ENCODE data around the gene MEIOB.
"Not testable (repeated sequence)": the region's sequence is repeated elsewhere in the genome, so short reads cannot be mapped to it uniquely, and the experiment has no call there.

MEIOB gene

DNA sequence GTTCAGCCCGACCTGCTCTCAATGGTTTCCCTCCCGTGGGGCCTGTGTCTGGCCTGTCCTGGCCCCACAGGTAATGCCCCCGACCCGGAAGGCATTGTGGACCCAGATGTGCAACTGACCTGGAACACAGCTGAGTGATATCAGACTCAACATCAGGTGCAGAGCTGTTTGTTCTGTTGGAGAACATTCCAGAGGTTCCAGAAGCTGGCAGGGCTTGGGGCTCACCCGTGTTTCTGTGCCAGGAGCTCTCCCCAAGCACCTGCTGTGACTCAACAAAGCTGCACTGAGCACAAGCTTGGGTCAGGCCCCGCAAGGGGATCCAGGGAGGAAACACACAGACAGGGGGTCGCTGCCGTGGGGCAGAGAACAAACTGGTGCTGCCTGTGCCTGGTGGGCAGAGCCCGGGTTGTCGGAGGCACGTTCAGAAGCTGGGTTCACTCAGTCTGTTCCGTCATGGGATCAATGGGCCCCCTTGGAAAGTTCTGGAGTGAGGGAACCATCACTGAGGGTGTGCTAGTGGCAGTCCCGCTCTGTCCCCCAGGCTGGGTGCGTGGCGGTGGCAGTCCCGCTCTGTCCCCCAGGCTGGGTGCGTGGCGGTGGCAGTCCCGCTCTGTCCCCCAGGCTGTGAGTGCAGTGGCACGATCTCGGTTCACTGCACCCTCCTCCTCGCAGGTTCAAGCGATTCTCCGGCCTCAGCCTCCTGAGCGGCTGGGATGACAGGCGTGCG lies 24.1 kb upstream of the MEIOB start:
- no peaks in the 10 kb centered on the region for H3K4me1 ChIP-seq (ENCODE audit: control insufficient read depth, insufficient read depth, low read length, unreplicated experiment)
- no peak overlapping the region for H3K4me3 ChIP-seq (ENCODE audit: low read depth, low read length)
- no peaks in the 10 kb centered on the region for H3K79me2 ChIP-seq (ENCODE audit: control insufficient read depth, insufficient read depth, low read length, unreplicated experiment)
- peaks cover 26% of the 10 kb centered on the region for H3K27me3 ChIP-seq (ENCODE audit: insufficient read depth, low read length)
- no peak overlapping the region for H2AFZ ChIP-seq (ENCODE audit: low read length, unreplicated experiment)
- no peak overlapping the region for H3K27ac ChIP-seq (ENCODE audit: low read depth, low read length)
- no peaks in the 10 kb centered on the region for H3K36me3 ChIP-seq (ENCODE audit: insufficient read depth, low read length)

- no peaks in the 10 kb centered on the region for H3K4me1 ChIP-seq (ENCODE audit: control insufficient read depth, insufficient read depth, low read length, unreplicated experiment)
- no peak overlapping the region for H3K27ac ChIP-seq (ENCODE audit: low read depth, low read length)
- no peak overlapping the region for H3K4me3 ChIP-seq (ENCODE audit: low read depth, low read length)
- no peaks in the 10 kb centered on the region for H3K36me3 ChIP-seq (ENCODE audit: insufficient read depth, low read length)
- H3K27me3 ChIP-seq (ENCODE audit: insufficient read depth, low read length), result peaks cover 30% of the 10 kb centered on the region
- no peaks in the 10 kb centered on the region for H3K79me2 ChIP-seq (ENCODE audit: control insufficient read depth, insufficient read depth, low read length, unreplicated experiment)
- no peak overlapping the region for H2AFZ ChIP-seq (ENCODE audit: low read length, unreplicated experiment)
These were observed 23.1 kb upstream of the MEIOB start for GRCh38 chr16:1895068-1895467.

- Histone ChIP-seq H3K27me3 (ENCODE audit: insufficient read depth, low read length) (peaks cover 41% of the 10 kb centered on the region), H3K4me1 (ENCODE audit: control insufficient read depth, insufficient read depth, low read length, unreplicated experiment) (no peaks in the 10 kb centered on the region), H3K27ac (ENCODE audit: low read depth, low read length) (no peak overlapping the region), H3K79me2 (ENCODE audit: control insufficient read depth, insufficient read depth, low read length, unreplicated experiment) (no peaks in the 10 kb centered on the region), H3K36me3 (ENCODE audit: insufficient read depth, low read length) (no peaks in the 10 kb centered on the region), H2AFZ (ENCODE audit: low read length, unreplicated experiment) (no peak overlapping the region), H3K4me3 (ENCODE audit: low read depth, low read length) (no peak overlapping the region)
These were observed 18.7 kb upstream of the MEIOB start for GRCh38 chr16:1890708-1891050.

GRCh38 chr16:1890024-1890707 lies 18.2 kb upstream of the MEIOB start:
- Histone ChIP-seq H3K27me3 (ENCODE audit: insufficient read depth, low read length) (peaks cover 41% of the 10 kb centered on the region), H3K79me2 (ENCODE audit: control insufficient read depth, insufficient read depth, low read length, unreplicated experiment) (no peaks in the 10 kb centered on the region), H2AFZ (ENCODE audit: low read length, unreplicated experiment) (no peak overlapping the region), H3K27ac (ENCODE audit: low read depth, low read length) (no peak overlapping the region), H3K4me3 (ENCODE audit: low read depth, low read length) (no peak overlapping the region), H3K4me1 (ENCODE audit: control insufficient read depth, insufficient read depth, low read length, unreplicated experiment) (no peaks in the 10 kb centered on the region), H3K36me3 (ENCODE audit: insufficient read depth, low read length) (no peaks in the 10 kb centered on the region)

DNA sequence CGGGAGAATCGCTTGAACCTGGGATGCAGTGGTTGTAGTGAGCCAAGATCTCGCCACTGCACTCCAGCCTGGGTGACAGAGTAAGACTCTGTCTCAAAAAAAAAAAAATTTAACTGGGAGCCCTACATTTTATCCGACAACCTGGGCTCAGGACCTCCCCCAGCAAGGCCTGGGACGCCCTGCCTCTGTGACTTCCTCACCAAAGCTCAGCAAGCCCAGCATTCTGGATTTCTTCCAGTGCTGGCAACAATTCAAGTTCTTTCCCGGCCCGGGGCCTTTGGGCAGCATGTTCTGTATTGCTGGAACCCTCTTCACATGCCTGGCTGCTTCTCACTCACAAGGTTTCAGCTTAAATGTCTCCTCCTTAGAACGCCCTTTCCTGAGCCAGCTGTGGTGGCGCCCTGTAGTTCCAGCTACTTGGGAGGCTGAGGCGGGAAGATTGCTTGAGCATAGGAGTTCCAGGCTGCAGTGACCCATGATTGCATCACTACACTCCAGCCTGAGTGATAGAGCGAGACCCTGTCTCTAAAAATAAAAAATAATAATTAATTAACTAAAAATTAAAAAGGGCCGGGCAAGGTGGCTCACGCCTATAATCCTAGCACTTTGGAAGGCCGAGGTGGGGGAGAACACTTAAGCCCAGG lies 15.9 kb upstream of the MEIOB start:
- Histone ChIP-seq H3K79me2 (ENCODE audit: control insufficient read depth, insufficient read depth, low read length, unreplicated experiment) (no peaks in the 10 kb centered on the region), H3K27ac (ENCODE audit: low read depth, low read length) (no peak overlapping the region), H2AFZ (ENCODE audit: low read length, unreplicated experiment) (no peak overlapping the region), H3K4me3 (ENCODE audit: low read depth, low read length) (no peak overlapping the region), H3K4me1 (ENCODE audit: control insufficient read depth, insufficient read depth, low read length, unreplicated experiment) (no peaks in the 10 kb centered on the region), H3K27me3 (ENCODE audit: insufficient read depth, low read length) (peaks cover 34% of the 10 kb centered on the region), H3K36me3 (ENCODE audit: insufficient read depth, low read length) (no peaks in the 10 kb centered on the region)

DNA sequence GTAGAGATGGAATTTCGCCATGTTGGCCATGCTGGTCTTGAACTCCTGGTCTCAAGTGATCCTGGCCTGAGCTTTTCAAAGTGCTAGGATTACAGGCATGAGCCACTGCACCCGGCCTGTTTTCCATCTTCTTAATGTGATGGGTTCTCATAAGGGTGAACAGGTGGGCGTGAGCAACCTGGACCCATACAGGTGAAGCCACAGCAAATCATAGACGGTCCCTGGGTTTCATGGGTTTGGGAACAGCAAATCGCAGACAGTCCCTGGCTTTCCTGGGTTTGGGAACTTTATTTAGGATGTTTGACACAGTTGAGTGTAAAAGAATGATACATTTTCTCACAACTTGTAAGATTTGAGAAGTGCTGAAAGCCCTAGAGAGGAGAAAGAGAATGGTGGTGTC lies 12.9 kb upstream of the MEIOB start:
- Histone ChIP-seq H3K36me3 (ENCODE audit: insufficient read depth, low read length) (no peaks in the 10 kb centered on the region), H2AFZ (ENCODE audit: low read length, unreplicated experiment) (no peak overlapping the region), H3K4me1 (ENCODE audit: control insufficient read depth, insufficient read depth, low read length, unreplicated experiment) (no peaks in the 10 kb centered on the region), H3K79me2 (ENCODE audit: control insufficient read depth, insufficient read depth, low read length, unreplicated experiment) (no peaks in the 10 kb centered on the region), H3K4me3 (ENCODE audit: low read depth, low read length) (no peak overlapping the region), H3K27me3 (ENCODE audit: insufficient read depth, low read length) (peaks cover 10% of the 10 kb centered on the region), H3K27ac (ENCODE audit: low read depth, low read length) (no peak overlapping the region)

- no peaks in the 10 kb centered on the region for H3K36me3 ChIP-seq (ENCODE audit: insufficient read depth, low read length)
- H3K27ac ChIP-seq (ENCODE audit: low read depth, low read length), result no peak overlapping the region
- H3K4me1 ChIP-seq (ENCODE audit: control insufficient read depth, insufficient read depth, low read length, unreplicated experiment), result no peaks in the 10 kb centered on the region
- H3K27me3 ChIP-seq (ENCODE audit: insufficient read depth, low read length), result peaks cover 9% of the 10 kb centered on the region; the same call in 1 of the 2 replicates
- H3K79me2 ChIP-seq (ENCODE audit: control insufficient read depth, insufficient read depth, low read length, unreplicated experiment), result no peaks in the 10 kb centered on the region
- no peak overlapping the region for H2AFZ ChIP-seq (ENCODE audit: low read length, unreplicated experiment)
- no peak overlapping the region for H3K4me3 ChIP-seq (ENCODE audit: low read depth, low read length)
These were observed 12.3 kb upstream of the MEIOB start for GRCh38 chr16:1884155-1884760.

DNA sequence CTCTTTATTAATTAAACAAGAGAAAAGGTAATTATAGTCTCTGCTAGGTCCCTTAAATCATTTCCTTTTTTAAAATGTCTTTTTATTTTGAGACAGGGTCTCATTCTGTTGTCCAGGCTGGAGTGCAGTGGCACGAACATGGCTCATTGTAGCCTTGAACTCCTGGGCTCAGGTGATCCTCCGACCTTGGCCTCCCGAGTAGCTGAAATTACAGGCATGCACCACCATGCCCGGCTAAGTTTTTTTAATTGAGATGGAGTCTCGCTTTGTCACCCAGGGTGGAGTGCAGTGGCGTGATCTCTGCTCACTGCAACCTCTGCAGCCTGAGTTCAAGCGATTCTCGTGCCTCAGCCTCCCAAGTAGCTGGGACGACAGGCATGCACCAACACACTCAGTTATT lies 9.2 kb upstream of the MEIOB start:
- H3K27ac ChIP-seq (ENCODE audit: low read depth, low read length); H3K79me2 ChIP-seq (ENCODE audit: control insufficient read depth, insufficient read depth, low read length, unreplicated experiment); H3K4me3 ChIP-seq (ENCODE audit: low read depth, low read length); H2AFZ ChIP-seq (ENCODE audit: low read length, unreplicated experiment); H3K36me3 ChIP-seq (ENCODE audit: insufficient read depth, low read length); H3K4me1 ChIP-seq (ENCODE audit: control insufficient read depth, insufficient read depth, low read length, unreplicated experiment): not testable (repeated sequence)
- H3K27me3 ChIP-seq (ENCODE audit: insufficient read depth, low read length), result peaks cover 10% of the 10 kb centered on the region

GRCh38 chr16:1879477-1879876 lies 7.5 kb upstream of the MEIOB start:
- H3K4me3 ChIP-seq (ENCODE audit: low read depth, low read length), result no peak overlapping the region
- H2AFZ ChIP-seq (ENCODE audit: low read length, unreplicated experiment), result no peak overlapping the region

DNA sequence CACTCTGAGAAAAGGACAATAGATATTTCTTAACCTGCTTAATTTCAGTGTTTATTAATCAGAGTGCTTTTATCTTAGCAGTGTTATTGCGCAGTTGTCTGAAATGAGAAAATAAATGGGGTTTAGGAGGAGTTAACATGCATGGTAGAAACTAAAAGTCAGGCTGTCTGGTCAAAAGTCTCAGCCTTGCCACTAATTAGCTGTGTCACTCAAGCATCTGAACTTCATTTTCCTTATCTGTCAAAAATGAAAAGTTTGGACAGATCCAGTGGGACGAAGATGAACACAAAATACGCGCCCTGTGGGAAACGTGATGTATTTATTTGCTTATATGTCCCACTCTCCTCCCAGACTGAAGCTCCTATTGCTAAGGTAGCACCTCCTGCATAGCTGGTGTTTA lies 6.3 kb upstream of the MEIOB start:
- Histone ChIP-seq H3K4me3 (ENCODE audit: low read depth, low read length) (no peak overlapping the region), H3K79me2 (ENCODE audit: control insufficient read depth, insufficient read depth, low read length, unreplicated experiment) (no peaks in the 10 kb centered on the region), H3K27ac (ENCODE audit: low read depth, low read length) (no peak overlapping the region), H3K4me1 (ENCODE audit: control insufficient read depth, insufficient read depth, low read length, unreplicated experiment) (no peaks in the 10 kb centered on the region), H3K27me3 (ENCODE audit: insufficient read depth, low read length) (peaks cover 16% of the 10 kb centered on the region), H3K36me3 (ENCODE audit: insufficient read depth, low read length) (no peaks in the 10 kb centered on the region), H2AFZ (ENCODE audit: low read length, unreplicated experiment) (no peak overlapping the region)

More at GRCh38 chr16:1879477-1879876, 7.5 kb upstream of the MEIOB start:
- no peaks in the 10 kb centered on the region for H3K4me1 ChIP-seq (ENCODE audit: control insufficient read depth, insufficient read depth, low read length, unreplicated experiment)
- no peak overlapping the region for H3K27ac ChIP-seq (ENCODE audit: low read depth, low read length)
- H3K79me2 ChIP-seq (ENCODE audit: control insufficient read depth, insufficient read depth, low read length, unreplicated experiment), result no peaks in the 10 kb centered on the region
- no peaks in the 10 kb centered on the region for H3K36me3 ChIP-seq (ENCODE audit: insufficient read depth, low read length)
- H3K27me3 ChIP-seq (ENCODE audit: insufficient read depth, low read length), result peaks cover 15% of the 10 kb centered on the region

Data from ACC112 (cell line).